ENCODE data around the gene LRGUK.

Gene LRGUK

GRCh38 chr7:134246347-134246746 is 119.2 kb downstream of the LRGUK start:
- TF ChIP-seq ZFX (IDR thresholded peaks at IDR 0.05) (no peak), CTCF (conservative IDR thresholded peaks at IDR 0.05) (no peak)
- H3K27ac ChIP-seq, result no peak overlapping the region

- TF ChIP-seq ZFX (IDR thresholded peaks at IDR 0.05) (no peak), CTCF (conservative IDR thresholded peaks at IDR 0.05) (no peak)
- no peak overlapping the region for H3K27ac ChIP-seq
Measured at GRCh38 chr7:134246761-134247160, 119.6 kb downstream of the LRGUK start.

DNA sequence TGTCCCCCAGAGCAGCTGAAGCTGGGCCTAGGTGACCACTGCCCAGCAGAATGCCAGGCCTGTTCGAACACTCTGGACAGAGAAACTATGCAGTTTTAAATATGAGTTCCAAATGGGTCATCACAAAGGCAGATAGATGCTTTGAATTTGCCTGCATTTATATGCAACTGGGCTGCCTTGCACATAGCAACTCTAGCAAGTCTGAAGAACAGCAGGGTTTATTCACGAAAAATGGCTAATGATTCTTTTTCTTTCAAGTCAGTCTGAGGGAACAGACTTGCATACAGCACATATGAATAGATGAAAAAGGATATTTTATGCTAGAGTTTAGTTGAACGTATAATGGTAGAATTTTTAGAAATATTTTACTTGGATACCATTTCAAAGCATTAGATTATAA is 121.1 kb downstream of the LRGUK start:
- TF ChIP-seq CTCF (conservative IDR thresholded peaks at IDR 0.05) (no peak), ZFX (IDR thresholded peaks at IDR 0.05) (no peak)
- no peak overlapping the region for H3K27ac ChIP-seq

DNA sequence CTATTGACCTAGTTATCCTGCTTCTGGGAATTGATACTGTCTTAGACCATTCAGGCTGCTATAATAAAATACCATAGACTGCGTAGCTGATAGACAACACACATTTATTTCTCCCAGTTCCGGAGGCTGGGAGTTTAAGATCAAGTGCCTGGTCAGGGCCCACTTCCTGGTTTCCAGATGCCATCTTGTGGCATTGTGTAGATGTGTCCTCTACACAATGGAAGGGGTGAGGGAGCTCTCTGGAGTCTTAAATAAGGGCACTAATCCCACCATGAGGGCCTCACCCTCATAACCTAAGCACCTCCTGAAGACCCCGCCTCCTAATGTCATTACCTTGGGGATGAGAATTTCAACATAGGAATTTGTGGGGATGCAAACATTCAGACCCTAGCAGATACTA is 127.2 kb downstream of the LRGUK start:
- TF ChIP-seq ZFX (IDR thresholded peaks at IDR 0.05) (no peak), CTCF (conservative IDR thresholded peaks at IDR 0.05) (peak; percentile 37)
- no peak overlapping the region for H3K27ac ChIP-seq

GRCh38 chr7:134255814-134256213 is 128.7 kb downstream of the LRGUK start:
- no peak for TF ChIP-seq ZFX (IDR thresholded peaks at IDR 0.05)
- no peak for TF ChIP-seq CTCF (conservative IDR thresholded peaks at IDR 0.05)
- H3K27ac ChIP-seq, result no peak overlapping the region

DNA sequence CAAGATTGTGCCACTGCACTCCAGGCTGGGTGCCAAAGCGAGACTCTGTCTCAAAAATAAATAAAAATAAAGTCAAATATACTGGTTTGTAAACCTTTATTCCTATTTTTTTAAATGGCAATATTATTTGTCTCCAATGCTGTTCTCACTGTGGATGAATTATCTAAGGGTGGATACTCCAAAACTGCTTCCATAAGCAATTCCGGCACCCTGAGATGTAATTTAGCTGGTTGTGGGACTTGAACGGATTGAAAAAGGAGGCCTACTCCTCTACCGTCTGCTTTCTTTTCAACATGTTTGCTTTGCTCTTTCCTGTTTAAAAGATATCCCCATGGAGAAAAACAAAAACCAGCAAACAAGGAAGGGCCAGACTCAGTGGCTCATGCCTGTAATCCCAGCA is 135.2 kb downstream of the LRGUK start:
- TF ChIP-seq CTCF (conservative IDR thresholded peaks at IDR 0.05) (no peak), ZFX (IDR thresholded peaks at IDR 0.05) (no peak)
- peak overlapping the region; percentile 54; the same call in 1 of the 2 replicates for H3K27ac ChIP-seq

DNA sequence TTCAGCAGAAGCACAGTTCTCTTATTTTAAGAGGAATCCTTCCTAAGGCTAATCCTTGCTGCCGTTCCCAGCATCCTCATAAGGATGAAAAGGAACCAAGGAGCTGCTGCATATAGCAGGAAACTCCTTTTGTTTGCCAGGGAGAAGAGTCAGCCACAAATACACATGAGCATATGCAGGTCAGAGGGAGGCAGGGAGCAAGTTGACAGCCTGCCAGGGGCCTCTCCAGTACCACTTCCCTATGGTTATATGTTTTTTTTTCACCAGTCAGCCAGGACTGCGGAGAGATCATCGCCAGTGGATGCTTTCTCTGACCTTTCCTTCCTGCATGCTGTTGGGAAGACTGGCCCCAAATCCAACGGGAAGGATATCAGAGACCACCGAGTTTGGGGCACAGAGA is 149.8 kb downstream of the LRGUK start:
- TF ChIP-seq ZFX (IDR thresholded peaks at IDR 0.05) (no peak), CTCF (conservative IDR thresholded peaks at IDR 0.05) (no peak)

More for the DNA sequence above, 149.8 kb downstream of the LRGUK start:
- H3K27ac ChIP-seq, result no peak overlapping the region

Measured in C4-2B (cell line).